HG03103 (cell line): ENCODE results near the gene ATIC.

Experiments used
- ATAC-seq: cut with Tn5 transposase; IDR thresholded peaks from one replicate; pipeline ENCODE4 v1.9.1; 2021; ENCODE audit warnings: low read depth; ENCODE audit not compliant: unreplicated experiment

Gene ATIC

GRCh38 chr2:215374642-215375466 lies 63.0 kb downstream of the ATIC start:
- no peak for ATAC-seq

- no peak for ATAC-seq
These were observed 63.6 kb downstream of the ATIC start for GRCh38 chr2:215375467-215375830.

- no peak for ATAC-seq
These were observed 64.4 kb downstream of the ATIC start for GRCh38 chr2:215376103-215376780.

DNA sequence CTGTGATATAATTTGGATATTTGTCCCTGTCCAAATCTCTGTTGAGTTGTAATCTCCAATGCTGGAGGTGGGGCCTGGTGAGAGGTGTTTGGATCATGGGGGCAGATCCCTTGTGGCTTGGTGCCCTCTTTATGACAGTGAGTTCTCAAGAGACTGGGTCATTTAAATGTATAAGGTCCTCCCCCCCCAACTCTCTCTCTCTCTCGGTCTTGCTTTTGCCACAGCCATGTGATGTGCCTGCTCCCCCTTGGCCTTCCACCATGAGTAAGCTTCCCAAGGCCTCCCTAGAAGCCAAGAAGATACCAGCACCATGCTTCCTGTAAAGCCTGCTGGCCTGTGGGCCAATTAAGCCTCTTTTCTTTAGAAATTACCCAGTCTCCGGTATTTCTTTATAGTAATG lies 65.4 kb downstream of the ATIC start:
- ATAC-seq = no peak

DNA sequence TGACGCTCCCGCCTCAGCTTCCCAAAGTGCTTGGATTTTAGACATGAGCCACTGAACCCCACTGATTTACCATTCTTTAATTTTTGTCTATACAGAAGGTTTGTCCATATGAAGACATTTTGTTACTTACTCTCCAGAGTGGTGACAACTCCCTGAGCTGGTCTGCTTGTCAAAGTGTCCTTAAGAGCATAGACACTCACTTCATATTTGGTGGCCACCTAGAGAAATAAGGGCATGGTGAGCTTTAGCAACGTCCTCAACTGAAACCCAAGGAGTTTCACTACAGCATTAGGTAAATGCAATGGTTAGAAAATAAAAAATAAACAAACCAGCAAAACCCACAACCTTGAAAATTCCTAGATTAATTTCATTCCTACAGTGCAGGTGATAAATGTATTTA lies 66.2 kb downstream of the ATIC start:
- no peak for ATAC-seq

DNA sequence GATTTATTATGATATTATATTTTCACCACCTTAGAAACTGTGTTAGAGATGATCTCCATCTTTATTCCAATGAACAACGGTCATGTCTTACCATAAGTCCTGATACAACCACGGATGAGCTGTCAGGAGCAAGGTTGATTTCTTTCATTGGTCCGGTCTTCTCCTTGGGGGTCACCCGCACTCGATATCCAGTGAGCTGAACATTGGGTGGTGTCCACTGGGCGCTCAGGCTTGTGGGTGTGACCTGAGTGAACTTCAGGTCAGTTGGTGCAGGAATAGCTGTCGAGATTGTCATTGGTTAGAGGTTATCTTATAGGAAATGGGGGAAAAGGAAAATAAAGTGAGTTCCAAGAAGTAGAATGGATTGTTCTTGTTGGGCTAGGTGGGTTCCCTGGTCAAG lies 67.2 kb downstream of the ATIC start:
- ATAC-seq = no peak

DNA sequence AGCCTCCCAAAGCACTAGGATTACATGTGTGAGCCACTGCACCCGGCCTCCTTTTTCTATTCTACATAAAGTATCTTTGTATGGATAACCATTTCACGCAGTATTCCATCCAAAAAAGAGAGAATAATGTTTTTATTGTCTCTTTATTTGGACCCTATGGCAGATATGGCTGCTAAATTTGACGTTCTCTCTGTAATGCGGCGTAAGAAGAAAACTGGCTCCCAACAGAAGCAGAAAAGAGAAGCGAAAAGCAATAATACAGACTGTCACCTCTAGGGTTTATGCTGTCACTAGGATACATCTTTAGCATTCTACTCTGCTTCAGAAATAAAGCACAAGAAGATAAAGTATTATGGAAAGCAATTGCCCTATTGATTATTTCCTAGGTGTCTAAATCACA lies 68.1 kb downstream of the ATIC start:
- no peak for ATAC-seq

DNA sequence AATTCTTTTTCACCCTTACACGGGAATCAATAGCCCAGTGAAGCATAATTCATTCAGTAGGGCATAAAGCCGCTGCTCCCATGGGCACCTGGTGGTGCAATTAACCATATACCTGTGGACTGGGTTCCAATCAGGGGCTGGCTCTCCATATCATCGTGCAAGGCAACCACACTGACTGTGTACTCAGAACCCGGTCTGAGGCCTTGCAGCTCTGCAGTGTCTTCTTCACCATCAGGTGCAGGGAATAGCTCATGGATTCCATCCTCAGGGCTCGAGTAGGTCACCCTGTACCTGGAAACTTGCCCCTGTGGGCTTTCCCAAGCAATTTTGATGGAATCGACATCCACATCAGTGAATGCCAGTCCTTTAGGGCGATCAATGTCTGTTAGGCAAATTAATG lies 68.8 kb downstream of the ATIC start:
- ATAC-seq = no peak

- ATAC-seq = no peak
These were observed 70.2 kb downstream of the ATIC start for GRCh38 chr2:215382011-215382410.

- ATAC-seq = no peak
These were observed 70.6 kb downstream of the ATIC start for GRCh38 chr2:215382480-215382879.

DNA sequence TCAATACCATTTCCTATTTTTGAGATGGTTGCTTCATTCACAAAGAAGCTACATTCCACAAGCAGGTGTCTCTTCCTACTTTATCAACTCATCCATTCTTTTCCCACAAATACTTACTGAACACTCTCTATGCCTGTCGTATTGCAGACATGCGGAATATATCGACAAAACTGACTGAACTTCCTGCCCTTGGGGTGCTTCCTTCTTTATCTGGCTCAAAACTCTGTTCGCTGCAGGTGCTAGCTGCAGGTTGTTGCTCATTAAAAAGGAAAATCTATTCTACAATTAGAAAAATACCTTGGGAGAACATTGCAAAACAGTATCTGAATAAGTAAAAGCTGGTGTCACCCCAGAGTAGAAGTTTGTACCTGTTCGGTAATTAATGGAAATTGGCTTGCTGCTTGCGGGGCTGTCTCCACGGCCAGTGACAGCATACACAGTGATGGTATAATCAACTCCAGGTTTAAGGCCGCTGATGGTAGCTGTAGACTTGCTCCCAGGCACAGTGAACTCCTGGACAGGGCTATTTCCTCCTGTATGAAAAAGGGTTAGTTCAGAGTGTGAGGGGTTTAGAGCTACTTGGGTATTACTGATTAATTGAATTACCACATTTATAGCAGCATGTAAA lies 71.9 kb downstream of the ATIC start:
- ATAC-seq = no peak

DNA sequence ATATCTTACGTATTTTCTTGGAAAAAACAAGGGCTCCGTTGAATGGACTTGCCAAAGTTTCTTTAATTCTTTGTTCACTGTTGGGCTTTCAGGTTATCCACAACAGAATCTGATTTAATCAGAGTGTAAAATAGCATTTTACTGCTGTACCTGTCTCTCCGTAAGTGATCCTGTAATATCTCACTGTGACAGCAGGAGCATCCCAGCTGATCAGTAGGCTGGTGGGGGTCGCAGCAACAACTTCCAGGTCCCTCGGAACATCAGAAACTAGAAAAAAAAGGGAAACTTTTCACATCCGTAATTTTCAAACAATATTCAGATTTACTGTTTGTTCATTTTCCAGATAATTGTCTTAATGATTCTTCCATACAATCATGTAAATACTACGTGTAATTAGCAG lies 72.9 kb downstream of the ATIC start:
- ATAC-seq = no peak

GRCh38 chr2:215386566-215386965 lies 74.7 kb downstream of the ATIC start:
- no peak for ATAC-seq

GRCh38 chr2:215388002-215388728 lies 76.3 kb downstream of the ATIC start:
- ATAC-seq = no peak

DNA sequence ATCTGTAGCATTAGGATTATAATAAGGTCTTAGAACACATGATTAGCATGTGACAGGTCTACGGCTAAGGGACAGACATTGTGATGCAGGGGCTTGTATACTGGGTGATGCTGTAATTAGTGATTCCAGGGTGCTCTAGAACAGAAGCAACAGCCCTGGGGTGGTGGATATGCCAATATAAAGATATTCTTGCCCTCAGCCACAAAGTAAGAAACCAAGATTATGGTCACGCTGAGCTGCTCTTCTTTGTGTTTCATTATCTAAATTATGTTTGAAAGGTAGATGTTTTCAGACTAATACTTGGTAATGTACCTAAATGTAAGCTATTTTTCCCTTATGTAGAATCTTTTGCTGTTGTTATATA lies 78.7 kb downstream of the ATIC start:
- no peak for ATAC-seq

GRCh38 chr2:215391531-215391930 lies 79.7 kb downstream of the ATIC start:
- ATAC-seq = no peak

GRCh38 chr2:215392164-215392563 lies 80.3 kb downstream of the ATIC start:
- ATAC-seq = no peak

DNA sequence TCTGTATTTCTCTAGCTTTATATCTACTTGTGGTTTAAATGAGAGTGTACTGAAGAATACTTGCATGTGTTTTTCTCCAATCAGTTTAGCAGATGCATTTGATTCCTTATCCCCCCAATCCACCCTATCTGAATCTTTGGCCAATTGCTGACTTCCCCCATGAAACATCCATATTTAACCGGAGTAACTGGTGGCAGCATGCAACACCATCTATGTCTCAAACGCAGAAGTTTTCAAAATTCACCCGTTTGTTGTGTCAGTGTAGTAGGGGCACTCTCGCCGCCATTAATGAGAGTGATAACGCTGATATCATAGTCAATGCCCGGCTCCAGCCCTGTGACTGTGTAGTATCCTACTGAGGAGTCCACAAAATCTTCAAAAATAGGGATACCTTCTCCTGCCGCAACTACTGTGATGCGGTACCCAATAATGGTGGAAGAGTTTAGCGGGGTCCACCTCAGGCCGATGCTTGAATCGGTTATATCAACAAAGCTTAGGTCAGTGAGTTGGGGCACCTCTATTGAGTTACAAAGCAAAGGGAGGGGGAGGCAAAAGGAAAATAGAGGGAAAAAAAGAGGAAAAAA lies 80.9 kb downstream of the ATIC start:
- no peak for ATAC-seq

DNA sequence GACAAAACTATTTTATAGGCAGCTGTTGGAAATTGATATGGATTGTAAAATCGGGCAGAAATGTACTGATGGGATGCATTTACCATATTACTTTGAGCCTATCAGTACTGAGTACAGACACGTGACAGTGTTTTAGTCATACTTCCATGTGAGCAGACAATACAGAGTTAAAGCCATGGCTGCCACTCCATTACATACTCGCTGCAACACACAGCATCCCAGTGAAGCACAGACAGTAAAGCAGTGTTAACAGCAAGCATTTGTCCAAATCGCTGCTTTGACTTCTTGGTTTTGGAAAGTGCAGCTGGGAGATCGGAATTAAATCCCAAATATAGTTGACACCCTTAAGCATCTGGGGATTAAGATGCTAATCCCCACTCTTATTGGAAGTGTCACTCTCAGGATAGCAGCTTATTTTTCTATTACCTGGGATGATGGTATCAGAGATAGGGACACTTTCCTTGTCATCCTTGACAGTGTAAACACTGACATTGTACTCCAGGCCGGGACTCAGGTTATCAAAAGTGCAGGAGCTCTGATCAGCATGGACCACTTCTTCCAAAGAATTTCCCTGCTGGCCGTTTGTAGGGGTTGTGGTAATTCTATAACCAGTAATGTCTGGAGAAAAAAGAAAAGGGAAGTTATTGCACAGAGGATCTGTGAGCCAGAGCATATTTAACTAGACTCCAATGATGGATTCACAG lies 82.4 kb downstream of the ATIC start:
- no peak for ATAC-seq
